MCF 10A (cell line): ENCODE data around the gene DGKH. TPM values are rescaled to one million over a fixed set of nuclear protein-coding genes. Genes with fewer than 3 reads are reported as not detected.

Experiments used
- BruUV-seq: library from RNA; stranded (reverse); fragments of 400-500 nt; replicated peaks from 2 replicates; lab custom pipeline; 2021; lab: Mats Ljungman, UMichigan
- CTCF ChIA-PET: fragments of 300-600 bp; sonication (Branson Sonifier 250); formaldehyde crosslinking; extraction: SDS; loops from one replicate; lab custom pipeline; 2021; ENCODE audit warnings: antibody characterized with exemption, inconsistent platforms; lab: Yijun Ruan, JAX
- POLR2A ChIA-PET: fragments of 300-600, 350-650 bp; sonication (Branson Sonifier 250); formaldehyde crosslinking; extraction: SDS; loops from one replicate; lab custom pipeline; 2020; ENCODE audit warnings: antibody characterized with exemption, inconsistent platforms; lab: Yijun Ruan, JAX
- DNase-seq: peaks from one replicate; pipeline ENCODE4 v3.0.0-alpha.2; 2018; ENCODE audit not compliant: unreplicated experiment
- H3K27ac Mint-ChIP-seq: one replicate; pipeline ENCODE4 v1.8.0; 2022; ENCODE audit warnings: mild to moderate bottlenecking, low read depth, mixed read lengths; ENCODE audit not compliant: unreplicated experiment
- H3K27me3 Mint-ChIP-seq: one replicate; pipeline ENCODE4 v1.8.0; 2022; ENCODE audit warnings: mixed read lengths; ENCODE audit not compliant: insufficient read depth, unreplicated experiment
- H3K36me3 Mint-ChIP-seq: one replicate; pipeline ENCODE4 v1.8.0; 2022; ENCODE audit warnings: mild to moderate bottlenecking, moderate library complexity, mixed read lengths; ENCODE audit not compliant: insufficient read depth, unreplicated experiment
- H3K4me1 Mint-ChIP-seq: one replicate; pipeline ENCODE4 v1.8.0; 2022; ENCODE audit warnings: mixed read lengths; ENCODE audit not compliant: insufficient read depth, unreplicated experiment
- H3K4me3 Mint-ChIP-seq: one replicate; pipeline ENCODE4 v1.8.0; 2022; ENCODE audit warnings: mild to moderate bottlenecking, moderate library complexity, mixed read lengths; ENCODE audit not compliant: unreplicated experiment
- H3K9me3 Mint-ChIP-seq: one replicate; pipeline ENCODE4 v1.8.0; 2022; ENCODE audit warnings: mixed read lengths; ENCODE audit not compliant: unreplicated experiment
- intact Hi-C: fragments of 100-400 bp; cut with micrococcal nuclease; formaldehyde crosslinking; loops from 2 replicates; pipeline ENCODE4 v1.14.1; 2022
- total RNA-seq: library from RNA; stranded (reverse); gene quantifications from 2 replicates; pipeline ENCODE4 v1.2.3, GENCODE V29; 2022
- TF ChIP-seq, protein P1 (sequence below): fragments of 200-600 bp; IDR thresholded peaks from one replicate; pipeline ENCODE4 v1.8.0; 2022; ENCODE audit warnings: antibody characterized with exemption, mild to moderate bottlenecking; ENCODE audit not compliant: unreplicated experiment

The DGKH gene
- total RNA-seq, 1 experiment from 2014 or later = 22.3 TPM

DNA sequence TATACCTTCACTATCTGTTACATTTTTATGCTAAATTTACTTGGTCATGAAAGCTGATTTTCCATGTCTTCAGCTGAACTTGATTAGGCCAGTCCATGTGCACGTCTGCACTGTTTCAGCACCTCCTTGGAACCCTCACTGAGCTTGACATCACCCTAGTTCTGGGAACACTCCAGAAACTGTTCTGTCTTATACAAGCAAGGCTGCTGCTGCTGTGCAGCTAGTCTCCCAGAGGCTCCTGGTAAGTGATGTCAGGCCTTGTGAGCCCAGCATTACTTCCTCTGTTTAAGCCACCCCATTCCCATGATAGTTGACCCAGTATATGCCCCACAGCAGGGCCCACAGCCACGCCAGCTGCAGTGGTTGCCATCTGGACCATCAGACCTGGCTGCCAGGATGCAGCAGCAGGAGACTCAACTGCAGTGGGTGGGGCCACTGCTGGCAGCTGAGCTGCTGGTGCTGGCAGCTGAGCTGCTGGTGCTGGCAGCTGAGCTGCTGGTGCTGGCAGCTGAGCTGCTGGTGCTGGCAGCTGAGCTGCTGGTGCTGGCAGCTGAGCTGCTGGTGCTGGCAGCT lies 133.0 kb downstream of the DGKH start:
- no peaks in the 10 kb centered on the region for H3K9me3 Mint-ChIP-seq
- CTCF ChIA-PET = interaction anchor here (1.1 kb wide), 1 partner anchor 13 kb away, joined by 3 read pairs; no protein-coding TSS in a partner anchor
- H3K4me1 Mint-ChIP-seq = peaks cover 5% of the 10 kb centered on the region
- intact Hi-C loops = no loop called here
- POLR2A ChIA-PET = no interaction called here
- H3K4me3 Mint-ChIP-seq = no peak overlapping the region
- no peaks in the 10 kb centered on the region for H3K27me3 Mint-ChIP-seq
- DNase-seq = no peak
- peak overlapping the region; percentile 26 for H3K27ac Mint-ChIP-seq
- TF ChIP-seq, protein P1, sequence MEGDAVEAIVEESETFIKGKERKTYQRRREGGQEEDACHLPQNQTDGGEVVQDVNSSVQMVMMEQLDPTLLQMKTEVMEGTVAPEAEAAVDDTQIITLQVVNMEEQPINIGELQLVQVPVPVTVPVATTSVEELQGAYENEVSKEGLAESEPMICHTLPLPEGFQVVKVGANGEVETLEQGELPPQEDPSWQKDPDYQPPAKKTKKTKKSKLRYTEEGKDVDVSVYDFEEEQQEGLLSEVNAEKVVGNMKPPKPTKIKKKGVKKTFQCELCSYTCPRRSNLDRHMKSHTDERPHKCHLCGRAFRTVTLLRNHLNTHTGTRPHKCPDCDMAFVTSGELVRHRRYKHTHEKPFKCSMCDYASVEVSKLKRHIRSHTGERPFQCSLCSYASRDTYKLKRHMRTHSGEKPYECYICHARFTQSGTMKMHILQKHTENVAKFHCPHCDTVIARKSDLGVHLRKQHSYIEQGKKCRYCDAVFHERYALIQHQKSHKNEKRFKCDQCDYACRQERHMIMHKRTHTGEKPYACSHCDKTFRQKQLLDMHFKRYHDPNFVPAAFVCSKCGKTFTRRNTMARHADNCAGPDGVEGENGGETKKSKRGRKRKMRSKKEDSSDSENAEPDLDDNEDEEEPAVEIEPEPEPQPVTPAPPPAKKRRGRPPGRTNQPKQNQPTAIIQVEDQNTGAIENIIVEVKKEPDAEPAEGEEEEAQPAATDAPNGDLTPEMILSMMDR = no peak
- no TSS peak for BruUV-seq
- peaks cover 28% of the 10 kb centered on the region for H3K36me3 Mint-ChIP-seq

DNA sequence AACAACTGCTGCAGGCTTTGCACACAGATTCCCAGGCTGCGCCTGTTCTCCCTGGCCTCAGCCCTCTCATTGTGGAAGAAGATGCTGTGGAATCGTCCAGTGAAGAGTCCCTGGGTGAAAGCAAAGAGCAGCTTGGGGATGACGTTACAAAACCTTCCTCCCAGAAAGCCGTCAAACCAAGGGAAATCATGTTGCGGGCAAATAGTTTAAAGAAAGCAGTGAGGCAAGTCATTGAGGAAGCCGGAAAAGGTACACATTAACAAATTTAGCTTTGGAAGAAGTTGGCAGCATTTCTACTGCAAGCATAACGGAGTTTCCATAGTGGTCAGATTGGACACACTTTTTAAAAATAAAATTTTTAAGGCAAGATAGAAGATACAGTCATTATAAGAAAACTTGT lies 140.6 kb downstream of the DGKH start:
- BruUV-seq = no TSS peak
- Mint-ChIP-seq H3K9me3 (no peaks in the 10 kb centered on the region), H3K27ac (no peak overlapping the region), H3K4me1 (no peaks in the 10 kb centered on the region), H3K36me3 (peaks cover 67% of the 10 kb centered on the region), H3K27me3 (no peaks in the 10 kb centered on the region), H3K4me3 (no peak overlapping the region)
- no peak for DNase-seq
- ChIA-PET POLR2A (no interaction called here), CTCF (no interaction called here)
- TF ChIP-seq, protein P1 = no peak
- intact Hi-C loops = no loop called here

DNA sequence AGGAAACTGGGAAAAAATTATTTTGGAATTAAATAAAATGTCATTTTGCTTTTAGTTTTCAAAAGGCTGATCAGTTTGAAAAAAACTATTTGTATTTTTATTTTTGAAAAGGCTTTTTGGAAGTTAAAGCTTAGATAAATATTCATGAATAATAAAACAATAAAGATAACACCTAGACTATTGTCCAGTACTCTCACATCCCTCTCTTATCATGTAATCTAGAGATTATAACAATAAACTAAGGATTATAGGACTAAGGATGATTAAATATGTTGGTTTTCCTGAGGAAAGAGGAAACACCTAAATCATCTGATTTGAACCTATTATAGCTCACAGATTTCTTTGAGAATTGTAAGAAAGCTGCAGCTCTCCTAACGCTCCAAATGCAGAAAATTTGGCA lies 142.1 kb downstream of the DGKH start:
- H3K4me3 Mint-ChIP-seq = no peak overlapping the region
- no peak for DNase-seq
- TF ChIP-seq, protein P1 = no peak
- H3K36me3 Mint-ChIP-seq = peaks cover 74% of the 10 kb centered on the region
- H3K4me1 Mint-ChIP-seq = no peaks in the 10 kb centered on the region
- no peaks in the 10 kb centered on the region for H3K27me3 Mint-ChIP-seq
- ChIA-PET POLR2A (no interaction called here), CTCF (interaction anchor here (0.8 to 1.0 kb wide), 2 partner anchors 14 to 779 kb away, joined by 3 to 4 read pairs; no protein-coding TSS in a partner anchor)
- no TSS peak for BruUV-seq
- no peak overlapping the region for H3K27ac Mint-ChIP-seq
- intact Hi-C loops = no loop called here
- no peaks in the 10 kb centered on the region for H3K9me3 Mint-ChIP-seq

- ChIA-PET POLR2A (interaction anchor here (1.2 kb wide), 1 partner anchor 11 kb away, joined by 3 read pairs; no protein-coding TSS in a partner anchor), CTCF (interaction anchor here (0.9 to 1.9 kb wide), 2 partner anchors 9 to 543 kb away, joined by 3 to 5 read pairs; no protein-coding TSS in a partner anchor)
- TF ChIP-seq, protein P1 = no peak
- no peak overlapping the region for H3K4me3 Mint-ChIP-seq
- no TSS peak for BruUV-seq
- H3K27me3 Mint-ChIP-seq = no peaks in the 10 kb centered on the region
- peaks cover 6% of the 10 kb centered on the region for H3K9me3 Mint-ChIP-seq
- peaks cover 18% of the 10 kb centered on the region for H3K4me1 Mint-ChIP-seq
- intact Hi-C loops = loop anchor here (10.0 kb wide), 2 partner anchors 167 to 307 kb away; partner anchors contain the start of gene DGKH
- DNase-seq = peak; percentile 13
- H3K36me3 Mint-ChIP-seq = peaks cover 29% of the 10 kb centered on the region
- H3K27ac Mint-ChIP-seq = no peak overlapping the region
These were observed 163.4 kb downstream of the DGKH start for GRCh38 chr13:42211704-42212464.
